Omental fat pad (tissue), 4 donors: ENCODE results near the gene GALE. TPM values are rescaled to one million over a fixed set of nuclear protein-coding genes. Genes with fewer than 3 reads are reported as not detected.
"Not testable (repeated sequence)": the region's sequence is repeated elsewhere in the genome, so short reads cannot be mapped to it uniquely, and the experiment has no call there.

Experiments
- ATAC-seq: fragments of 150-250 bp; one replicate; pipeline ENCODE4 v1.9.1; 2016; ENCODE audit warnings: mild to moderate bottlenecking, moderate library complexity; ENCODE audit not compliant: low FRiP score
- DNase-seq: peaks from one replicate; pipeline ENCODE4 v3.0.0-alpha.2; 2019; ENCODE audit warnings: low spot score
- CTCF ChIP-seq, 3 donors: fragments of 450-650 bp; IDR thresholded peaks; one replicate each; pipeline ENCODE4 v1.5.1; 2016 to 2017; ENCODE audit warnings: antibody characterized with exemption in 3 of 3, mild to moderate bottlenecking in 3 of 3, moderate library complexity in 2 of 3
- total RNA-seq, 4 donors: library from RNA; depleted of rRNA; stranded (reverse); fragments of >200 nt; gene quantifications; one replicate each; pipeline ENCODE4 v1.1.0, GENCODE V29; 2016

The GALE gene
- total RNA-seq, 4 donors from 2014 or later = 15.6 to 19.4 (median 17.9) TPM

- ATAC-seq = no peak
These were observed 5.7 kb upstream of the GALE start for GRCh38 chr1:23806280-23806679.

GRCh38 chr1:23805025-23805424 is 4.5 kb upstream of the GALE start:
- no peak for DNase-seq
- ATAC-seq = no peak
- no peak for TF ChIP-seq CTCF (IDR thresholded peaks at IDR 0.05)

More at GRCh38 chr1:23806280-23806679, 5.7 kb upstream of the GALE start:
- TF ChIP-seq CTCF (IDR thresholded peaks at IDR 0.05) = no peak
- no peak for DNase-seq

GRCh38 chr1:23804183-23804835 is 3.8 kb upstream of the GALE start:
- no peak for ATAC-seq
- TF ChIP-seq CTCF (IDR thresholded peaks at IDR 0.05) = no peak
- no peak for DNase-seq

- DNase-seq = no peak
- no peak for TF ChIP-seq CTCF (IDR thresholded peaks at IDR 0.05)
- no peak for ATAC-seq
These were observed 3.1 kb upstream of the GALE start for GRCh38 chr1:23803674-23804073.

GRCh38 chr1:23802809-23803342 is 2.3 kb upstream of the GALE start:
- not testable (repeated sequence) for ATAC-seq, DNase-seq

- TF ChIP-seq CTCF (IDR thresholded peaks at IDR 0.05) = no peak
- DNase-seq (no peak), ATAC-seq (no peak)
These were observed 1.3 kb upstream of the GALE start for GRCh38 chr1:23801876-23802275.

- no peak for TF ChIP-seq CTCF (IDR thresholded peaks at IDR 0.05)
- DNase-seq = no peak
- ATAC-seq = no peak
These were observed 789 bp upstream of the GALE start for GRCh38 chr1:23801338-23801748.
